K562 (cell line): Measurements from ENCODE around the gene ZNF805. TPM values are rescaled to one million over a fixed set of nuclear protein-coding genes. Genes with fewer than 3 reads are reported as not detected.

ENCODE experiments used
- ATF1 ChIP-seq, 2 experiments: fragments of 450-650 bp in 1 of 2; IDR thresholded peaks; 2 replicates each; pipeline ENCODE4 v1.6.1; 2016; ENCODE audit warnings: missing compliant biosample characterization in 1 of 2, missing genetic modification characterization in 1 of 2
- CREB5 ChIP-seq: fragments of 250-450 bp; sonication (Bioruptor Pico); IDR thresholded peaks from 2 replicates; pipeline ENCODE4 v1.5.0; 2020; ENCODE audit warnings: mild to moderate bottlenecking
- DIDO1 ChIP-seq: fragments of 450-650 bp; IDR thresholded peaks from 2 replicates; pipeline ENCODE4 v1.6.1; 2016; ENCODE audit warnings: low read depth, missing biosample characterization, missing genetic modification characterization
- HNRNPK ChIP-seq: fragments of 200-400 bp; formaldehyde crosslinking; IDR thresholded peaks from one replicate; pipeline ENCODE4 v1.6.1; 2018; ENCODE audit warnings: mild to moderate bottlenecking, low read depth, low read length; ENCODE audit not compliant: poor library complexity, severe bottlenecking
- HNRNPL ChIP-seq: fragments of 200-400 bp; formaldehyde crosslinking; IDR thresholded peaks from 2 replicates; pipeline ENCODE4 v1.6.1; 2017; ENCODE audit warnings: low read depth, mild to moderate bottlenecking, low read length
- KDM4B ChIP-seq, 2 experiments: fragments of 450-650 bp in 1 of 2; sonication (generic) in 1 of 2; IDR thresholded peaks; 2 replicates each; pipeline ENCODE4 v1.6.1; 2016 to 2017; ENCODE audit warnings: borderline replicate concordance in 2 of 2, antibody characterized with exemption in 1 of 2, low read depth in 1 of 2, mild to moderate bottlenecking in 1 of 2
- LEF1 ChIP-seq: fragments of 450-650 bp; IDR thresholded peaks from 2 replicates; pipeline ENCODE4 v1.6.1; 2016; ENCODE audit warnings: mild to moderate bottlenecking
- MEF2A ChIP-seq: IDR thresholded peaks from 2 replicates; pipeline ENCODE4 v1.6.1; 2011; ENCODE audit warnings: low read depth, mild to moderate bottlenecking, low read length, moderate library complexity; ENCODE audit not compliant: control insufficient read depth
- NBN ChIP-seq: fragments of 450-650 bp; IDR thresholded peaks from 2 replicates; pipeline ENCODE4 v1.6.1; 2016; ENCODE audit warnings: low read depth, mild to moderate bottlenecking
- NEUROD1 ChIP-seq: fragments of 150-350 bp; IDR thresholded peaks from 2 replicates; pipeline ENCODE4 v1.6.1; 2014; ENCODE audit warnings: borderline replicate concordance, low read length, low read depth; ENCODE audit not compliant: partially characterized antibody
- POU5F1 ChIP-seq: fragments of 150-350 bp; IDR thresholded peaks from 2 replicates; pipeline ENCODE4 v1.6.1; 2014; ENCODE audit warnings: borderline replicate concordance, low read length, low read depth, mild to moderate bottlenecking; ENCODE audit not compliant: partially characterized antibody
- SNIP1 ChIP-seq: fragments of 450-650 bp; IDR thresholded peaks from 2 replicates; pipeline ENCODE4 v1.7.1; 2017; ENCODE audit warnings: low read depth, mild to moderate bottlenecking
- TFAP4 ChIP-seq: sonication (generic); formaldehyde crosslinking; IDR thresholded peaks from 2 replicates; pipeline ENCODE4 v1.8.0; 2022; ENCODE audit warnings: missing genetic modification reagents, mild to moderate bottlenecking, moderate library complexity, borderline replicate concordance
- ZC3H8 ChIP-seq: fragments of 450-650 bp; IDR thresholded peaks from 2 replicates; pipeline ENCODE4 v1.6.1; 2017
- ZKSCAN3 ChIP-seq: fragments of 250-450 bp; sonication (Bioruptor Pico); IDR thresholded peaks from 2 replicates; pipeline ENCODE4 v1.4.0; 2020
- polyA plus RNA-seq, 8 experiments: library from polyadenylated mRNA; depleted of rRNA in 4 of 8; stranded (reverse) in 5 of 8; unstranded in 3 of 8; fragments of >200 nt; fragmentation: Nextera tagmentation in 2 of 8; fragmentation: Illumina TruSeq in 1 of 8; extraction: Ambion mirVana in 2 of 8; extraction: Trizol in 1 of 8; gene quantifications; 2 replicates each; pipeline versions ENCODE4 v1.2.1 to v1.2.3, GENCODE V29; 2011 to 2014; ENCODE audit warnings: inconsistent platforms in 1 of 8, missing spikeins in 1 of 8
- total RNA-seq, 7 experiments: library from RNA; depleted of rRNA in 6 of 7; stranded (reverse); fragments of >200 nt in 6 of 7; fragmentation: Illumina TruSeq in 2 of 7; extraction: Trizol in 2 of 7; gene quantifications; 2 replicates each; pipeline versions ENCODE4 v1.2.1 to v1.2.3, GENCODE V29; 2011 to 2021; ENCODE audit warnings: low replicate concordance in 1 of 7
- TF ChIP-seq, protein P1 (sequence below): fragments of 200-800 bp; sonication (Bioruptor generic); IDR thresholded peaks from 2 replicates; pipeline ENCODE4 v1.6.1; 2017; ENCODE audit warnings: missing genetic modification characterization, missing compliant biosample characterization
- TF ChIP-seq, protein P2 (sequence below): IDR thresholded peaks from 3 replicates; pipeline ENCODE4 v1.6.1; 2011; ENCODE audit warnings: borderline replicate concordance, mild to moderate bottlenecking; ENCODE audit not compliant: insufficient read length, insufficient read depth

The ZNF805 gene
- total and polyA plus RNA-seq, 9 of the 15 experiments (the other 6 are each of a cell fraction or from before 2014, with no cell fraction given): 0.32 to 6.7 (median 3.9) TPM

- no peak for TF ChIP-seq TFAP4 (CRISPR knock-in tag)
- TF ChIP-seq POU5F1: no peak
- TF ChIP-seq, protein P1, sequence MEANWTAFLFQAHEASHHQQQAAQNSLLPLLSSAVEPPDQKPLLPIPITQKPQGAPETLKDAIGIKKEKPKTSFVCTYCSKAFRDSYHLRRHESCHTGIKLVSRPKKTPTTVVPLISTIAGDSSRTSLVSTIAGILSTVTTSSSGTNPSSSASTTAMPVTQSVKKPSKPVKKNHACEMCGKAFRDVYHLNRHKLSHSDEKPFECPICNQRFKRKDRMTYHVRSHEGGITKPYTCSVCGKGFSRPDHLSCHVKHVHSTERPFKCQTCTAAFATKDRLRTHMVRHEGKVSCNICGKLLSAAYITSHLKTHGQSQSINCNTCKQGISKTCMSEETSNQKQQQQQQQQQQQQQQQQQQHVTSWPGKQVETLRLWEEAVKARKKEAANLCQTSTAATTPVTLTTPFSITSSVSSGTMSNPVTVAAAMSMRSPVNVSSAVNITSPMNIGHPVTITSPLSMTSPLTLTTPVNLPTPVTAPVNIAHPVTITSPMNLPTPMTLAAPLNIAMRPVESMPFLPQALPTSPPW (CRISPR knock-in tag): peak; percentile 54; the same call in 1 of the 2 replicates
- no peak for TF ChIP-seq MEF2A
- no peak for TF ChIP-seq HNRNPL
- no peak for TF ChIP-seq ATF1 (CRISPR knock-in tag; IDR thresholded peaks at IDR 0.05)
- TF ChIP-seq ATF1 (tag; IDR thresholded peaks at IDR 0.05): 0 out of 2 replicates have a peak, but pooled peaks have one; percentile 23
- TF ChIP-seq LEF1: no peak
- TF ChIP-seq DIDO1 (tag): 0 out of 2 replicates have a peak, but pooled peaks have one; percentile 13
- TF ChIP-seq, protein P2, sequence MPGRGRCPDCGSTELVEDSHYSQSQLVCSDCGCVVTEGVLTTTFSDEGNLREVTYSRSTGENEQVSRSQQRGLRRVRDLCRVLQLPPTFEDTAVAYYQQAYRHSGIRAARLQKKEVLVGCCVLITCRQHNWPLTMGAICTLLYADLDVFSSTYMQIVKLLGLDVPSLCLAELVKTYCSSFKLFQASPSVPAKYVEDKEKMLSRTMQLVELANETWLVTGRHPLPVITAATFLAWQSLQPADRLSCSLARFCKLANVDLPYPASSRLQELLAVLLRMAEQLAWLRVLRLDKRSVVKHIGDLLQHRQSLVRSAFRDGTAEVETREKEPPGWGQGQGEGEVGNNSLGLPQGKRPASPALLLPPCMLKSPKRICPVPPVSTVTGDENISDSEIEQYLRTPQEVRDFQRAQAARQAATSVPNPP: no peak
- TF ChIP-seq ZC3H8: no peak
- no peak for TF ChIP-seq CREB5 (CRISPR knock-in tag)
- no peak for TF ChIP-seq KDM4B (IDR thresholded peaks at IDR 0.05; ENCODE audit: borderline replicate concordance in 2 of 2, low read depth in 1 of 2)
- no peak for TF ChIP-seq NEUROD1
- TF ChIP-seq ZKSCAN3: no peak
- TF ChIP-seq NBN: no peak
- TF ChIP-seq HNRNPK: no peak
- no peak for TF ChIP-seq SNIP1
Observed at GRCh38 chr19:57191141-57192076, 49.0 kb upstream of the ZNF805 start, which contains the start of gene ZNF264 (continued).
